Stimulated activated CD8-positive, alpha-beta memory T cell treated with anti-CD3 and anti-CD28 coated beads, Interleukin-4, amount 100 ng/mL, for 1 hour (primary cell): ENCODE data around the gene RALB.
A peak's percentile ranks its signal among the peaks of the same experiment; 100 is the strongest.

Experiments
- DNase-seq, 2 donors: peaks; one replicate each; pipeline ENCODE4 v3.0.0-alpha.2; 2020; ENCODE audit warnings: low read depth in 2 of 2, low spot score in 1 of 2

RALB gene

GRCh38 chr2:120331903-120332302 is 79.3 kb downstream of the RALB start:
- no peak for DNase-seq

GRCh38 chr2:120332384-120332783 is 79.7 kb downstream of the RALB start:
- DNase-seq: no peak

DNA sequence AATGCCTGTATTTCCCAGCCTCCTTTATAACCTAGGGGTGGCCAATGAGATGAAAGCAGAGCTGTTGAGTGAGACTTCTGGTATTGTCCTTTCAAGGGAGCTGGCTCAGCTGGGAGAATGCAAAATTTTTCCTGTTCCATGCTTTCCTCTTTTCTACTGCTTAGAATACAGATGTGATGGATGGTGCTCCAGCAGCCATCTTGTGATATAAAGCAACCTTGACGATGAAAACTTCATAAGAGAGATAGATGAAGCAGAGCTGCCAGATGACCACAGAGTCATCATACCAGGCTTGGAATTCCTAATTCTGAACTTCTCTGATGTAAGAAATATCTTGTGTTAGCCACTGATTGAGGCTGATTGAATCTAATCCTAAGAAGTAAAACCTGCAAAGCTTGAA is 81.4 kb downstream of the RALB start:
- no peak for DNase-seq

DNA sequence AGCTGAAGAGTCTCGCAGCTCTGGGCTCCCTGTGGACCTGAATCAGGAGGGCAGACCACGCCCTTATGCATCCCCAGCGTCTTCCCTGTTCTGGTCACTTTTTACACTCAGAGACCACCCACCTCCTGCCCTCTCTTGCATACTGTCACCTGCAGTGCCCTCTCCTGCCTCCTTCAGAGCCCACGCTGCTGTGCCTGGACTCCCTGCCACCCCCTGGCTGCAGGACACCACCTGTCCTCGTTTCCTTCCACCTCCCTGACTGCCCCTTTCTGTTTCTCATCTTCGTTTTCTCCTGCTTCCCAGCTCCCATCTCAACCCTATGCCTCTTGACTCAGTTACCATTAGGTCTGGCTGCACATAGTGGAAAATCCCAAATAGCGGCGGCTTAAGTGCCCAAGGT is 84.1 kb downstream of the RALB start:
- DNase-seq: no peak

DNA sequence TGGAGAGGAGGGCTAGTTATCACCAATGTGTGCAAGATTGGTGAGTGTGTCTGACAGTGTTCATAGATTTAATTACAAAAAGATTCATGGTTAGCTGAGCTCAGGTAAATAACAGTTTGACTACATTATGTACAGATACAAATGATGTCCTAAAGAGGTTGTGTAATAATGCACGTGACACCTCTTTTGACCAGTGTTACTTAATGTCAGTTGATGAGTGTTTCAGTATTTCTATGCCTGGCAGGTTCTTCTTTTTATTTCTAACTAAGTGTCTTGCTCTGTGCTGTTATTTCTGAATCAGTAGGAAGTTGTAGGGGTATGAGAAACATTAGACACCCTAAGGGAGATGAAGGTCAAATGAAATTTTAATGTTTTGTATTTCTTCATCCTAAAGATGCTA is 85.4 kb downstream of the RALB start:
- DNase-seq: no peak

- DNase-seq: no peak
Measured at GRCh38 chr2:120341977-120342376, 89.3 kb downstream of the RALB start.

- DNase-seq: no peak
Measured at GRCh38 chr2:120342446-120342845, 89.8 kb downstream of the RALB start.

- no peak for DNase-seq
Measured at GRCh38 chr2:120343100-120343432, 90.4 kb downstream of the RALB start.

- DNase-seq: peak in 1 of 2 donors; percentile 4
Measured at GRCh38 chr2:120343433-120344105, 90.9 kb downstream of the RALB start.
